Hepatocyte (in vitro differentiated cells): ENCODE data around the gene LAMA3. TPM values are rescaled to one million over a fixed set of nuclear protein-coding genes. Genes with fewer than 3 reads are reported as not detected.

Experiments
- DNase-seq: peaks from one replicate; pipeline ENCODE4 v3.0.0-alpha.2; 2016; ENCODE audit warnings: low spot score
- H2AFZ ChIP-seq: fragments of 200-600 bp; sonication (generic); 2 replicates; pipeline ENCODE4 v1.6.0; 2016; ENCODE audit warnings: antibody characterized with exemption, mild to moderate bottlenecking
- H3K27ac ChIP-seq: fragments of 200-600 bp; sonication (generic); 2 replicates; pipeline ENCODE4 v1.5.1; 2016; ENCODE audit warnings: mild to moderate bottlenecking
- H3K27me3 ChIP-seq: fragments of 200-600 bp; sonication (generic); 2 replicates; pipeline ENCODE4 v1.6.1; 2016
- H3K36me3 ChIP-seq: fragments of 200-600 bp; sonication (generic); replicated peaks from 2 replicates; pipeline ENCODE4 v1.5.1; 2016; ENCODE audit warnings: low read depth; ENCODE audit not compliant: insufficient read depth
- H3K4me1 ChIP-seq: fragments of 200-600 bp; sonication (generic); 2 replicates; pipeline ENCODE4 v1.5.1; 2016; ENCODE audit warnings: mild to moderate bottlenecking, moderate library complexity; ENCODE audit not compliant: insufficient read depth
- H3K4me2 ChIP-seq: fragments of 200-600 bp; sonication (generic); 2 replicates; pipeline ENCODE4 v1.6.0; 2016
- H3K4me3 ChIP-seq: fragments of 200-600 bp; sonication (generic); 2 replicates; pipeline ENCODE4 v1.5.1; 2016; ENCODE audit warnings: mild to moderate bottlenecking
- H3K79me2 ChIP-seq: fragments of 200-600 bp; sonication (generic); 2 replicates; pipeline ENCODE4 v1.6.0; 2017; ENCODE audit warnings: mild to moderate bottlenecking
- H3K9me2 ChIP-seq: fragments of 200-600 bp; sonication (generic); replicated peaks from 2 replicates; pipeline ENCODE4 v1.6.0; 2017; ENCODE audit warnings: mild to moderate bottlenecking; ENCODE audit not compliant: insufficient read depth
- H3K9me3 ChIP-seq: fragments of 200-600 bp; sonication (generic); 2 replicates; pipeline ENCODE4 v1.5.1; 2016; ENCODE audit warnings: low read depth, mild to moderate bottlenecking
- H4K20me1 ChIP-seq: fragments of 200-600 bp; sonication (generic); 2 replicates; pipeline ENCODE4 v1.6.0; 2016; ENCODE audit warnings: mild to moderate bottlenecking; ENCODE audit not compliant: insufficient read depth, poor library complexity, severe bottlenecking
- CTCF ChIP-seq: fragments of 200-600 bp; sonication (generic); IDR thresholded peaks from 2 replicates; pipeline ENCODE4 v1.5.1; 2016; ENCODE audit warnings: antibody characterized with exemption, mild to moderate bottlenecking; ENCODE audit not compliant: poor library complexity
- EZH2 ChIP-seq: fragments of 200-600 bp; sonication (generic); IDR thresholded peaks from 2 replicates; pipeline ENCODE4 v1.6.1; 2016; ENCODE audit warnings: antibody characterized with exemption, mild to moderate bottlenecking, borderline replicate concordance
- EZH2phosphoT487 ChIP-seq: fragments of 200-600 bp; sonication (generic); IDR thresholded peaks from one replicate; pipeline ENCODE4 v1.6.1; 2018; ENCODE audit warnings: antibody characterized with exemption, mild to moderate bottlenecking, low read depth, moderate library complexity; ENCODE audit not compliant: unreplicated experiment, severe bottlenecking
- WGBS: methylation state at CpG from one replicate; pipeline ENCODE4 v1.1.6; 2016; ENCODE audit warnings: low lambda C conversion rate; ENCODE audit errors: missing lambda C conversion rate; 5-methylcytosine and 5-hydroxymethylcytosine counted together
- polyA plus RNA-seq: library from polyadenylated mRNA; unstranded; fragments of >200 nt; fragmentation: Nextera tagmentation; extraction: Ambion mirVana; gene quantifications from 2 replicates; pipeline ENCODE4 v1.2.1, GENCODE V29; 2016
- total RNA-seq: library from RNA; depleted of rRNA; stranded (reverse); fragments of >200 nt; gene quantifications from 2 replicates; pipeline ENCODE4 v1.2.3, GENCODE V29; 2014

The LAMA3 gene
- total and polyA plus RNA-seq, 2 experiments from 2014 or later: 29.9 to 52.1 TPM

- H4K20me1 ChIP-seq: no peaks in the 10 kb centered on the region
- H3K79me2 ChIP-seq: no peaks in the 10 kb centered on the region
- peaks cover 25% of the 10 kb centered on the region for H3K27me3 ChIP-seq
- WGBS: 5% methylated on average over 49 of the region's 86 CpGs
- peak within 1 kb of the TSS; percentile 95 for H3K4me2 ChIP-seq
- peak; percentile 68 for DNase-seq
- H3K9me3 ChIP-seq: no peaks in the 10 kb centered on the region
- peak; percentile 76 for TF ChIP-seq EZH2
- TF ChIP-seq CTCF: no peak
- H3K4me1 ChIP-seq: peaks cover 4% of the 10 kb centered on the region
- no peaks in the 10 kb centered on the region for H3K36me3 ChIP-seq
- H2AFZ ChIP-seq: peak within 1 kb of the TSS; percentile 84
- no peak within 1 kb of the TSS for H3K27ac ChIP-seq
- H3K9me2 ChIP-seq: no peaks in the 10 kb centered on the region
- peak within 1 kb of the TSS; percentile 61 for H3K4me3 ChIP-seq
These were observed 26.7 kb upstream of the LAMA3 start, which contains the start of gene ANKRD29 for GRCh38 chr18:23662309-23663263. TSS of gene ANKRD29 (minus strand) at chr18:23662911. CDS start at chr18:23662730, 181 bp downstream.

DNA sequence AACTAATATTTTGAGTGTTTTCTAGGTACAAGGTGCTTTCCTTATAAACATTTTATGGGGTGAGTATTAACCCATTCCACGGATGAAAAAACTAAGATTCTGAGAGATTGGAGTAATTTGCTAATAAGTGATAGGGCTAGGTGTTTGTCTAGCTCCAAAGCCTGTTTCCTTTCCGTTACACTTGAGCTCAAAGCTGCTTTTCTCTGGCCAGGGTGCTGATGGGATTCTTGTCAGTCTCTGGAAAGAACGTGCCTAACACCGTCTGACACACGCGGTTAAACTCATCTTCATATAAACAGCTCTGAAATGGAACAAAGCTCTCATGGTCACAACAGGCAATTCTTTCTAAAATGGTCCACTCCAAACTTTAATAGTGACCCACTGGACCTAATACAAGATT is 24.6 kb upstream of the LAMA3 start:
- no peak overlapping the region for H3K27ac ChIP-seq
- H3K4me3 ChIP-seq: no peak overlapping the region
- no peaks in the 10 kb centered on the region for H3K79me2 ChIP-seq
- no peaks in the 10 kb centered on the region for H3K36me3 ChIP-seq
- no peaks in the 10 kb centered on the region for H4K20me1 ChIP-seq
- TF ChIP-seq EZH2 (no peak), CTCF (no peak), EZH2phosphoT487 (no peak)
- H3K9me3 ChIP-seq: no peaks in the 10 kb centered on the region
- no peak for DNase-seq
- no peak overlapping the region for H3K4me2 ChIP-seq
- H3K9me2 ChIP-seq: no peaks in the 10 kb centered on the region
- peaks cover 4% of the 10 kb centered on the region for H3K4me1 ChIP-seq
- WGBS: 52% methylated on average over 6 of the region's 6 CpGs
- peaks cover 25% of the 10 kb centered on the region for H3K27me3 ChIP-seq
- H2AFZ ChIP-seq: no peak overlapping the region

- H3K4me1 ChIP-seq: peaks cover 4% of the 10 kb centered on the region
- H3K36me3 ChIP-seq: no peaks in the 10 kb centered on the region
- H3K4me3 ChIP-seq: no peak overlapping the region
- peaks cover 7% of the 10 kb centered on the region for H3K27me3 ChIP-seq
- no peak overlapping the region for H3K4me2 ChIP-seq
- no peaks in the 10 kb centered on the region for H3K79me2 ChIP-seq
- no peak overlapping the region for H2AFZ ChIP-seq
- no peak overlapping the region for H3K27ac ChIP-seq
- 81% methylated on average over 1 of the region's 1 CpG for WGBS
- no peaks in the 10 kb centered on the region for H3K9me3 ChIP-seq
- H4K20me1 ChIP-seq: no peaks in the 10 kb centered on the region
- no peaks in the 10 kb centered on the region for H3K9me2 ChIP-seq
- TF ChIP-seq EZH2phosphoT487 (no peak), CTCF (no peak), EZH2 (no peak)
- no peak for DNase-seq
These were observed 22.1 kb upstream of the LAMA3 start for GRCh38 chr18:23667114-23667513.
